NCI-H146 (cell line): ENCODE measurements around the gene UCMA.
"Not testable (repeated sequence)": the region's sequence is repeated elsewhere in the genome, so short reads cannot be mapped to it uniquely, and the experiment has no call there.

Experiments
- DNase-seq: peaks from one replicate; lab custom pipeline; 2025; lab: John Stamatoyannopoulos, UW

UCMA gene, protein sequence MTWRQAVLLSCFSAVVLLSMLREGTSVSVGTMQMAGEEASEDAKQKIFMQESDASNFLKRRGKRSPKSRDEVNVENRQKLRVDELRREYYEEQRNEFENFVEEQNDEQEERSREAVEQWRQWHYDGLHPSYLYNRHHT

DNA sequence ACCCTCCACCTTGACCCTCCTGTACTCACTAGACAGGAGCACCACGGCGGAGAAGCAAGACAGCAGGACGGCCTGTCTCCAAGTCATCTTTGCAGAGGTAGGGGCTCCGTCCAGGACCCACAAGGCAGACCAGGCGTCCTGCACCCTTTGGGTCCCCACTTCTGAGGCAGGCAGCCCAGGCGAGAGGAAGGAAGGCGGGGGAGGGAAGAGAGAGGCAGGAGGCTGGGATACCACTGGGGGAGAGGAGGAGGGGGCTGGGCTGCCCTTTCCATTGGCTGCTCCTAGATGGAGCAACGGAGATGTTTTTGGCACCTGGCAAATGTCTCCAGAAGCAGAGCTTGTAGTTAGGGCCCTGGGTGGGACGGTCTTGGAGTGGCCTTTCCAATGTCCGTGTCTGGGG lies at the start of gene UCMA:
Gene UCMA (minus strand): TSS at position 203 of the 400 bp plus-strand sequence. CDS start 116 bp downstream, at position 87.
- no peak for DNase-seq

DNA sequence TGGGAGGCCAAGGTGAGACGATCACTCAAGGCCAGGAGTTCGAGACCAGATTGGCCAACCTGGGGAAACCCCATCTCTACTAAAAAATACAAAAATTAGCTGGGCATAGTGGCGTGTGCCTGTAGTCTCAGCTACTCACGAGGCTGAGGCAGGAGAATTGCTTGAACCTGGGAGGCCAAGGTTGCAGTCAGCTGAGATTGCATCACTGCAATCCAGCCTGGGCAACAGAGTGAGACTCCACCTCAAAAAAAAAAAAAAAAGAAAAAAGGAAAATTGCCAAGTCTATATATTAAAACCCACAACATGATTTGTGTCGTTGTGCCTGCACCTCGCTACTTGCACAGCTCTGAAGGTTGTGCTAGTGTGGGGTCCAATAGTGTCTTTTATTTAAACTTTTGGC lies 48.2 kb upstream of the UCMA start:
- not testable (repeated sequence) for DNase-seq

DNA sequence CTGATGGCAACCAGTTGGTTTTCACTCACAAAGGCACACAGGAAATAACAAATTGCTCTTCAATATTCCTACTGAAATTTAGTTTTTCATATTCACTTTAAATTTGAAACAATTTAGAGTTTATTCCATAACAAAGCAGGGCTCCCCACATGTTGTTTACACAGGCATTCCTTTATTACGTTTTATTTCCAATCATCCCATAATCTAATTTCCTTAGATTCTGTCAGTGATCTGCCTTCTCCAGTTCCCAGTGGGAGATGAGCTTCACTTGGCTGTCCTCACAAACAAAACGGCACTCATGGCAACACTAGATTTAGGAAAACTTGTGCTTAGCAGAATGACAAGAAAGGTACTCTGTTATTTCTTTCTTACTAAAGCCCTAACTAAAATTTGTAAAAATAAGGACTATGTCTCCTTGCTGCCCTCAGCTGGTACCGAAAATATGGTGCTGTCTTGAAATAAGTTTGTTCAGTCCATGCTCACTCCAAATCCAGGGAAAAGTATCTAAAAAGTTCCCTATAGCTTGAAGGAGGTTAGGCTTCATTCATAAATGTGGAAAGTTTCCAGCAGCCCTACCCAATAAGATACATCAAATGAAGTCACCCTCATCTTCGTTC lies 42.7 kb upstream of the UCMA start:
- no peak for DNase-seq

DNA sequence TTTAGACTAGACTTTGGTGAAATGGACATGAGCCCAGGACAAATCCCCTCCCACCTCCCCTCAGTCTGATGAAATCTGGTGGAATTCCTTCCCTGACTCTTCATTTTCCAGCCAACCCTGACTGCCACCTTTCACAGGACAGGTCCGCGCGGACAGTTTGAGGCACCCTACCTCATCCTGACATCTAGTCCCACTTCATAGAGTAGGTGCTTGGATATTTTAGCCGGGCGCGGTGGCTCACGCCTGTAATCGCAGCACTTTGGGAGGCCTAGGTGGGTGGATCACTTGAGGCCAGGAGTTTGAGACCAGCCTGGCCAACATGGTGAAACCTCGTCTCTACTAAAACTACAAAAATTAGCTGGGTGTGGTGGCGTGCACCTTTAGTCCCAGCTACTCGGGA lies 42.0 kb upstream of the UCMA start:
- DNase-seq, result not testable (repeated sequence)

DNA sequence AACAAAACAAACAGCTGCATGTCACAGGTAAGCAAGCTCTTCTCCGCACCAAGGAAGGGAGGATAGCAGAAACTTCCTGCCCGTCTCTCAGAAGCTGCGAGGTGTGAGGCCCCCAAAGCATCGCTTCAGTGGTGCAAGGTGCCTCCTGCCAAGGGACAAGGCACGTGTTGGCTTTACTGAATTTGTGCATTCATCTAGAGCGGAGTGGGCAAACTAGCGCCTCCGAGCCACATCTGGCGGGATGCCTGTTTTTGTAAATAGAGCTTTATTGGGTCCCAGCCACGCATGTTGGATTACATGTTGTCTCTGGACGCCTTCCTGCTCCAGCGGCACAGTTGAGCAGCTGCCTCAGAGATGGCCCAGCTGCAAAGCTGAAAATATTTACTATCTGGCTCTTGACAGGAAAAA lies 38.0 kb upstream of the UCMA start:
- DNase-seq, result no peak

DNA sequence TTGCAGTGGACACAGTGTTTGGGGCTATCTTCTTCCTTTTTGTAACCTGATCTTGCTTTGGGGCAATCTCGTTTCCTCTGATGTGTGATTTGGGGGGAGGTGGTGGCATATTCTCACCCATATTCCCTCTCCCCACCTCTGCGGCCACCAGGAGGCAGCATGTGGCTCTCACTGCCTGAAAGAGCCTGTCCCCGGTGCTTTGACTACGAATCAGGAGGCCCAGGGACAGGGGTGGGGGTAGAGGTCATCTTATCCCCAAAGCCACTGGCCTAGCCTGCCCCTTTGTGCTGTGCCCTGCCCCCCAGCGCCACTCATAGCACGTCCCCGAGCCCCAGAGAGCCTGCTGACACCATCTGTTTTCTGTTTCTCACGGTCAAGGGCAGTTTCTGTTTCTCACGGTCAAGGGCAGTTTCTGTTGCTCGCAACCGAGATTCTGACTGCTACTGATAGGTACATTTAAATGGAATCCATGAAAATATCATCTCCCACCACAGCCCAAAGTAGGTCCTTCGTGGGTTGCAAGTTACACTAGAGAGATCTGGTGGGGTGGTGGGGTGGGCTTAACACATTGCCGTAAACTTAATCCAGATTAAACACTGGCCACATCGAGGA lies 37.5 kb upstream of the UCMA start:
- peak; percentile 77 for DNase-seq

DNA sequence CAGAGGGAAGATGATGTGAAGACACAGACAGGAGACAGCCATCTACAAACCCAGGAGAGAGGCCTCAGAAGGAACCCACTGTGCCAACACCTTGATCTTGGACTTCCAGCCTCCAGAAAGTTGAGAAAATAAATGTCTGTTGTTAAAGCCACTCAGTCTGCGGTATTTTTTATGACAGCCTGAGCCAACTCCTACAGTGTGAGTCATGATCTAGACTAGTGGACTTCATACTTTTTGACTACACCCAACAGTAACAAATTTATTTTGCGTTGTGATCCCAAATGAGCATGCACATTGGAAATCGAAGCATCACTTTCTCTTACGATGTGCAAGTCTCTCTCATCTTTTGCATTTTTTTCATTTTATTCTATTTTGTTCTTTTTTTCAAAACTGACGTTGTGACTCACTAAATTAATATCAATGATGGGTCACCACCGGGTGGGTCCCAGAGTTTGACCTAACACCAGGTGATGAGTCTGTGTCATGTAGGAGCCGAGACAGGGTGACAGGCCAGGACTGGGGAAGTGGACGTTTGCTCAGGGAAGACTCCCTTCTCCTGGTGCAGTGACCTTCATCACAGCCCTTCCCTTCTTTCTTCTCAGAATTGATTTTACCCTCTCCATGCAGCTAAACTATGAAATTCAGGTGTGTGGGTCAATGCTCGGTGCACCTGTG lies 36.8 kb upstream of the UCMA start:
- no peak for DNase-seq

DNA sequence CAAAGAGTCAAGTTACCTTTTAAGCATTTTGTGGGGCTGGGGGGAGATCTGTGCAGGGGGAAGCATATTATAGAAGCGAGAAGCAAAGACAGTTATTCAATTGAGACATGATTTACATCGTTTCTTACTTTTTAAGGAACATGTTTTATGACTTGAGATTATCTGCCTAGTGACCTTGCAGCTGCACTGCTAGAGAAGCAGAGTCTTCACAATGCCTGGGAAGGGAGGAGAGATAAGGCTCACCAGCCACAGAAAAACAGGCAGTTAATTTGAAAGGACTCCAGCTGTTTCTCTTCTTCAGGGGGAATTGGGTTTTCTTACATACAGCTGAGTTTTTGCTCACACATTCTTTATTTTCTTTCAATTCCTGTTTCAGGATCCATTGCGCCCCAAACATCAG lies 34.7 kb upstream of the UCMA start:
- DNase-seq, result no peak

DNA sequence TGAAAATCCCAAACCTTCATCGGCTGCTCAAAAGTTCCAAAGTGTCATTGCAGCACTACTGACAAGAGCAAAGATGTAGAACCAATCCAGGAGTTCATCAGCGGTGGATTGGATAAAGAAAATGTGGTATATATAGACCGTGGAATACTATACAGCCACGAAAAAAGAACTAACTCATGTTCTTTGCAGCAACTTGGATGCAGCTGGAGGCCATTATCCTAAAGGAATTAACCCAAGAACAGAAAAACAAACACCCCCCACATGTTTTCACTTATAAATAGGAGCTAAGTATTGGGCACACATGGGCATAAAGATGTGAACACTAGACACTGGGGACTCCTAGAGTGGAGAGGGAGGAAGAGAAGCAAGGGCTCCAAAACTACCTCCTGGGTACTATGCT lies 34.1 kb upstream of the UCMA start:
- DNase-seq, result no peak

DNA sequence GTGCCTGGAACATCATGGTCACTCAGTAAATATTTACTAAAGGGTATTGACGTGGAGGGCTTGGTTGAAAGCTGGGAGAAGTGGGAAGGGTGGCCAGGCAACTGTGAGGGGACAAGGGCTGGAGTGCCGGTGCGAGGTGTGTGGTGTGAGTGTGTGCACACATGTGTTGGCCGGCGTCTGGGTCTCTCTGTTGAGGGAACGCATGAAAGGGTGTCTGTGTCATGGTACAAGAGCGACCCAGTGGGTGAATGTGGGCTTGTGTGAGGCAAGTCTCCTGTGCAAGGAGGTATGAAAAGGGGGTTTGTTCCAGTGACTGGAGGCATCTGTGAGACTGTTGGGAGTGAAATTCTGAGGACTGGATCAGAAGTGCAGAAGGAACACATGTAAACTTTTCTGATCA lies 29.4 kb upstream of the UCMA start:
- DNase-seq, result no peak

DNA sequence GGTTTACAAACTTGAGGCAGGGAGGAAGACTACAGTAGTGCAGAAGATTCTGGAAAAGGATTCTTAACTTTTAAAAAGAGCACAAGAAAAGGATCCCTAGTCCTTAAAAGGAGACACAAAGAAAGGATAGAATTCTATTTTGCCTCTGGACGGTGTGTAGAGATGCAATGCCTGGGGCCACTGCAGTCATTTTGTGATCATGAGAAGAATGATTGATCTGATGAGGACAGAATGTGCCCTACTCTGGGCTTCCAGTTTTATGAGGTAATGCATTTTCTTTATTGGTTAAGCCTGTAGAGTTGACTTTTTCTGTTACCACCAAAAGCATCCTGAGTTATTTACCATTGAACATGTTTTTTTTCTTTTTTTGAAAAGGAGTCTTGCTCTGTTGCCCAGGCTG lies 28.3 kb upstream of the UCMA start:
- DNase-seq, result no peak

DNA sequence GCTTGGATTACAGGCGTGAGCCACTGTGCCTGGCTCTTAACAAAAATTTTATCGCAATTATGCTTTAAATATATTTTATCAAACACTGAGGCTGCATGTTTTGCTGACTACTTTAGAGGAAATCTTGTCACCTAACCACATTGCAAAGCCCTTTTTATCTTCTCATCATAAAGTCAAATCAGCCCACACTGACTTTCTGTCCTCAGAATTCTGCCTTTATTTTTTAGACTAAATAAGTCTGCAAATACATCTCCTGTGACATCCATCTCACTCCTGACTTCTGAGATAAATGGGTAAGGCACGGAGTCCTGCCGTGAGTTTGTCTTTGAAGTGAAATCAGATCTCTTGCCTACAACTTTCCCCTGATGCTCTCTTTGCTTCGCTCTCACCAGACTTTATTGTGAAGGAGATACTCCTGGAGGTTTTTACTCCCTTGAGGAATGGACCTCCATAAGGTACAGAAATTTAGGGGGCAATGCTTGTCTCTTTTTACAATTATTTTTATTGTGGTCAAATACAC lies 23.5 kb upstream of the UCMA start:
- DNase-seq, result no peak

DNA sequence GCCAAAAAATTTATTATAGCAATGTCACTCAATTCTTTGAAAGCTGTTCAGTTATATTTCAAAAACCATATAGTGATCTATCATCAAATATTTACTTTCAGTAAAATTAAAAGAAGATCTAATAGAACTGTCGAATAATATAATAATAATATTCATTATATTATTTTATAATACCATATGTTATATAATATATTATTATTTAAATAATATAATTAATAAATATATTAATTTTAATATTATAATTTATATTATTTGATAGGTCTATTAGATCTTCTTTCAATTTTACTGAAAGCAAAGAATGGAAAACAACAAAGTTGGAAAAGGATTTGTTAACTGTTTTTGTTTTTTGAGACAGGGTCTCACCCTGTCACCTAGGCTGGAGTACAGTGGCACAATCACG lies 22.5 kb upstream of the UCMA start:
- DNase-seq, result no peak

DNA sequence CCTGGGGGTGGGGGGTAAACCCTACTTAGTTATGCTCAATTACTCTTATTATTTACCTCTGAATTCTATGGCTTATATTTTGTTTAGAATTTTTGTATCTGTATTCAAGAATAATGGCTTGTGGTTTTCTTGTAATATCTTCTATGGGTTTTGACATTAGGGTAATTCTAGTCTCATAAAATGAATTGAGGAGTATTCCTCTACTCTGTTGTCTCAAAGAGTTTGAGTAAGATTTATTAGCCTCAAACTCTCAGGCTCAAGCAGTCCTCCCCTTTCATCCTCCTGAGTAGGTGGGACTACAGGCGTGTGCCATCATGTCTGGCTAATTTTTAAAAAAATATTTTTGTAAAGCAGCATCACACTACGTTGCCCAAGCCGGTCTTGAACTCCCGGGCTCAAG lies 19.6 kb upstream of the UCMA start:
- no peak for DNase-seq

DNA sequence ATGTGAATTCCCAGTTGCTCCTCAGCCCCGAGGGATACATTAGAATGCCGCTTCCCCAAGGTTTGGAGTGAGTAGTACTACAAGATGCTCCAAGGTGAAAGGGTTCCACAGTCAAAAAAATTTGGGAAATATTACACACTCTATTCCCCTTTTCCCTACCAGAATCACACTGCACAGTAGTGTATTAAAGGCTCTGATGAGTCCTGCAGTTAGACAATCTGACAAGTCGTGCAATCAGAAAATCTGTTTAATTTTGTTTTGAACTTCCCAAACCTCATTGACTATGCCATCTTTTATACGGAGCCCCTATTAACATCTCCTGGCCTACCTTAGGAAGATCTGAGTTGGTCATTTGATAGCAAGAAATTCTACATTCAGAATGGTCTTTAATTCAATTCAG lies 13.6 kb upstream of the UCMA start:
- no peak for DNase-seq

DNA sequence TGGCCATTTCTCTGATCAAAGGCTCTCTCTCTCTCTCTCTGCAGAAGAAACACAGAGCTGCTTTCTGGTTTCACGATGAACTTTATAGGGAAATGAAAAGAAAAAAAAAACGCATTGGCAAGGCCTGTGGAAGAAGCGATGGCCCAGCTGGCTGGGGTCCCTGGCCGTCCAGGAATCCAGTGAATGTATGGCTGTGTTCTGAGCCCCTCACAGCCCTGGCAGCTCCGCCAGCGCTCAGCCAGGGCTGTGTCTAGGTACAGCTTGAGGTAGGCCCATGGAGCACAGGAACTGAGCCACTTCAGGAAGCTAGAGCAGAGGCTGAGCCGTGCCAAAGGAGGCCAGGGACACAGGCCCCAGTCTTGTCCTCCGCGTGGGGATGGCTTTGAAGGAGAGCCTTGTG lies 13.1 kb upstream of the UCMA start:
- DNase-seq, result no peak

DNA sequence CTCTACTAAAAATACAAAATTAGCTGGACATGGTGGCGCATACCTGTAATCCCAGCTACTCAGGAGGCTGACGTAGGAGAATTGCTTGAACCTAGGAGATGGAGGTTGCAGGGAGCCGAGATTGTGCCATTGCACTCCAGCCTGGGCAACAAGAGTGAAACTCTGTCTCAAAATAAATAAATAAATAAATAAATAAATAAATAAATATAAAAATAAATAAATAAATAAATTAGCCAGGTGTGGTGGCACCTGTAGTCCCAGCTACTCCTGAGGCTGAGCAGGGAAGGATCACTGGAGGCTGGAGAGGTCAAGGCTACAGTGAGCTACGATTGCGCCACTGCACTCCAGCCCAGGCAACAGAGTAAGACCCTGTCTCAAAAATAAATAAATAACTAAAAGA lies 8.1 kb upstream of the UCMA start:
- DNase-seq, result not testable (repeated sequence)

DNA sequence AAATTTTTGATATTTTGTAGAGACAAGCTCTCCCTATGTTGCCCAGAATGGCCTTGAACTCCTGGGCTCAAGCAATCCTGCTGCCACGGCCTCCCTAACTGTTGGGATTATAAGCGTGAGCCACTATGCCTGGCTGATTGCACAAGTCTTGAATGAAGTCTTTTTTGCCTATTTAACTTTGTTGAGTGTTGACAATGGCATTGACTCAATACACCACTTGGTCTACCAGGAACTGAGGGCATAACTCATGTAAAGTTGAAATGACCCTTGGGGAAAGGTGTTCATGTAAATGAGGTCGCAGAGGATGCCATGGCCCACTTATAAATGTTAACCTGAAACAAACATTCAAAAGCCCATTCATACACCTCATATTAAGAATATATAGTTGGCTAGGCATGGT lies 7.4 kb upstream of the UCMA start:
- DNase-seq, result no peak

DNA sequence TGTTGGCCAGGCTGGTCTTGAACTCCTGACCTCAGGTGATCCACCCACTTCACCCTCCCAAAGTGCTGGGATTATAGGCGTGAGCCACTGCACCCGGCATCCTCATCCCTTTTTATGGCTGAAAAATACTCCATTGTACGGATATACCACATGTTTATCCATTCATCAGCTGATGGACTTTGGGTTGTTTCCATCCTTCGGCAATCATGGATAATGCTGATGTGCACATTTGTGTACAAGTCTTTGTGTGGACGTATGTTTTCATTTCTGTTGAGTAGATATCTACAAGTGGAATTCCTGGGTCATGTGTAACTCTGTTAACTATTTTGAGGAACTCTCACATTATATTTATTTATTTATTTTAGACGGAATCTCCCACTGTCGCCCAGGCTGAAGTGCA lies 5.7 kb upstream of the UCMA start:
- DNase-seq, result no peak

DNA sequence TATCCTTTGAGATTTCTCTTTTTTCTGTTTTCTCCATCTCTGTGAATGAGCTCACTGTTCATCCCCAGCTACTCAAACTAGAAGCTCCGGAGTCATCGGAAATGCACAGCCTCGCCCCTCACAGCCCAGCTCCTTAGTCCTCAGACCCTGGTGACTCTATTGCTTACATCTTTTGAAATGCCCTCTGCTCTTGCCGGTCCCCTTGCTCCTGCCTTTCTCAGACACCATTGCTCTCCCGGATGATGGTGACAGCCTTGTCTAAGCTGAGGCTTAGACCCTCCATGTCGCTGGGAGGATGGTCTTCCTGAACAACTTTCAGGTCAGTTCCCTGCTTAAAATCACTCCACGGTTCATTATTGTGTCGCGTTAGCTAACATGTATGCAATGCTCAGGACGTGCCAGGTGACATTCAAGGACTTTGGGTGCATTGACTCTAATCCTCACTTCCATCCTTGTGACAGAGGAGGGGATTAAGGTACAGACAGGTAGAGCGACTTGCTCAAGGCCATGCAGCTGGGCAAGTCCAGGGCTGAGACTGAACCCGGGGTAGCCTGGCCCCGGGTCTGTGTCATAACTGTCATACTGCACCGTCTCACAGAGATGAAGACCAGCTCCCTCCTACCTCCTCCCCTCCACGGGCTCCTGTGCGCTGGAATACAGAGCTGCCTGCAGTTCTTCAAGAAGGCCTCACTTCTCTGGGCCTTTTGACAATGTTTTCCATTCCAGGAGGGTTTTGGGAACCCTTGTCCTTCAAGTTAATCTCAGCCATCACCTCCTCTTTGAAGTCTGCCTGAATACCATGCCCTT lies 4.3 kb upstream of the UCMA start:
- DNase-seq, result no peak

DNA sequence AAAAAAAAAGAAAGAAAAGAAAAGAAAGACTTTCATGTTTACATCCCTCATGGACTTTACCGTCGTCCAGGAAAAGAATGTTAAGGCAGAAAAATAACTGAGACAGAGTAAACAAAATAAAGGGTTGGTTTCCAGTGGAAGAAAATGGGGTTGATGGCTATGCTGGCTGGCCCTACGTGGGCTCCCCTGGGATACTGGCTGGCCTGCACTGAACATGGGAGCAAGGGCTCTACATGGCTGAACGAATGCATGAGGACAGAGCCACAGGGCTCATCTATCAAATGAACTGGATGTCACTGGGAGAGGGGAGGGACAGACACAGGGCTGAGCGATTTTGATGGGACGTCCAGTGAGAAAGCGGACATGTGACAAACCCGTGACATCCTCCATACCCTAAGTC lies 2.5 kb upstream of the UCMA start:
- no peak for DNase-seq

DNA sequence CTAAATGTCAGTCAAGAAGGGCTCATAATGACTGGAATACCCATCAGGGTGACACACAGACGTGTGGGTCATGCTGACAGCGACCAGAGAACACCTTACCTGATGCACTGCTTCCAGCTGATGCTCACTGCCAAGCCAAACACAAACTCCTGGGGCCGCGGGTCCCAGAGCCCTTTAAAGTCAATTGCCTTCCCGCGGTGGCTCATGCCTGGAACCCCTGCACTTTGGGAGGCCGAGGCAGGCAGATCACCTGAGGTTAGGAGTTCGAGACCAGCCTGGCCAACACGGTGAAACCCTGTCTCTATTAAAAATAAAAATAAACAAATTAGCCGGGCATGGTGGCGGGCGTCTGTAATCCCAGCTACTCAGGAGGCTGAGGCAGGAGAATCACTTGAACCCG lies 562 bp upstream of the UCMA start:
- DNase-seq, result not testable (repeated sequence)
